D341Med (cell line): Measurements from ENCODE around the gene ABL2.

Experiments
- DNase-seq: peaks from one replicate; pipeline ENCODE4 v3.0.0; 2012; ENCODE audit warnings: low spot score

The ABL2 gene

GRCh38 chr1:179091691-179092165, 137.7 kb downstream of the ABL2 start:
- peak; percentile 22 for DNase-seq

- no peak for DNase-seq
These were observed 138.6 kb downstream of the ABL2 start for GRCh38 chr1:179090923-179091322.

- peak; percentile 31 for DNase-seq
These were observed 139.0 kb downstream of the ABL2 start for GRCh38 chr1:179090522-179090921.

GRCh38 chr1:179089827-179090482, 139.5 kb downstream of the ABL2 start:
- DNase-seq = peak; percentile 24

- peak; percentile 45 for DNase-seq
These were observed 141.8 kb downstream of the ABL2 start for GRCh38 chr1:179087665-179088064.

GRCh38 chr1:179083533-179083932, 145.9 kb downstream of the ABL2 start:
- DNase-seq = no peak

GRCh38 chr1:179082999-179083335, 146.5 kb downstream of the ABL2 start:
- DNase-seq = no peak

GRCh38 chr1:179082333-179082998, 147.0 kb downstream of the ABL2 start:
- peak; percentile 83 for DNase-seq

- DNase-seq = peak; percentile 90
These were observed 147.7 kb downstream of the ABL2 start, which contains the start of gene TOR3A for GRCh38 chr1:179081687-179082332. Gene TOR3A (plus strand): TSS chr1:179082070. CDS start chr1:179082129, 59 bp downstream.

- DNase-seq = no peak
These were observed 148.4 kb downstream of the ABL2 start for GRCh38 chr1:179080866-179081686.

- peak; percentile 79 for DNase-seq
These were observed 150.2 kb downstream of the ABL2 start for GRCh38 chr1:179079113-179079761.

GRCh38 chr1:179077396-179077795, 152.1 kb downstream of the ABL2 start:
- no peak for DNase-seq

- DNase-seq = no peak
These were observed 163.0 kb downstream of the ABL2 start for GRCh38 chr1:179066471-179066870.

- no peak for DNase-seq
These were observed 167.9 kb downstream of the ABL2 start for GRCh38 chr1:179061360-179062282.

GRCh38 chr1:179058487-179059483, 170.7 kb downstream of the ABL2 start:
- no peak for DNase-seq

GRCh38 chr1:179055937-179056336, 173.5 kb downstream of the ABL2 start:
- DNase-seq = no peak

- no peak for DNase-seq
These were observed 176.0 kb downstream of the ABL2 start for GRCh38 chr1:179053486-179053885.

GRCh38 chr1:179052776-179053175, 176.7 kb downstream of the ABL2 start:
- no peak for DNase-seq
